ENCODE data around the gene RBM26. TPM values are rescaled to one million over a fixed set of nuclear protein-coding genes. Genes with fewer than 3 reads are reported as not detected.

Gene RBM26
- total RNA-seq, 1 donor from 2014 or later, result 21.0 TPM

DNA sequence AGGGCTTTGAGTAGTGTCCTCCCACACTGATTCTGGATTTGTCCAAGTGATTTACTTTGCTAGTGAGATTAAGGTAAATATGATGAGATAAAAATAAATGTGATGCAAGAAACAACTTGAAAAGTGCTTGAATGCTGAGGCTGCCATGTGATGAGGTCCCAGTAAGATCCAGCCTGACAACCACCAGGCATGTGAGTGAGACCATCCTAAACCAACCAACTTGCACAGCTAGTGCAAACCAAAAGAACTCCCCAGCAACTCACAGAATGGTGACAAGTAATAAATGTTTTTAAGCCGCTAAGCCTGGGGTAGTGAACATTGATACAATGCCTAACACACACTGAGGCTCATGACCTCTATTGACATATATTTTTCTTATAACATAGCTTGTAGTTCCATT lies 13.3 kb upstream of the RBM26 start:
- ATAC-seq, result no peak

DNA sequence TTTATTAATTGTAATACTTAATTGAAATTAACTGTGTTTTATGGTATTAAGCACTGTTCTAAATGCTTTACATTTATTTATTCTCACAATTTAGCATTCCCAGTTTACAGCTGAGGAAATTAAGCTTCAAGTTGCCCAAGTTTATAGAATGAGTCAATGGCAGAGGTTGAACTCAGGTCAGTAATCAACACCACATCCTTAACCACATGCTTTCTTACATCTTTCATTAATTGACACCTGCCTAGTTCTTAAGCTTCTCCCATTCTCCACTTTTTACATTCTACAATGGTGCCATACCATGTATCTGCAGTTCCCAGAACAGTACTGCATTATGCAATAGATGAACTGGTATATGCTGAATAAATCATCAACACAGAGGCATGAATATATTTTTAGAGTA lies 11.7 kb upstream of the RBM26 start:
- ATAC-seq, result no peak

DNA sequence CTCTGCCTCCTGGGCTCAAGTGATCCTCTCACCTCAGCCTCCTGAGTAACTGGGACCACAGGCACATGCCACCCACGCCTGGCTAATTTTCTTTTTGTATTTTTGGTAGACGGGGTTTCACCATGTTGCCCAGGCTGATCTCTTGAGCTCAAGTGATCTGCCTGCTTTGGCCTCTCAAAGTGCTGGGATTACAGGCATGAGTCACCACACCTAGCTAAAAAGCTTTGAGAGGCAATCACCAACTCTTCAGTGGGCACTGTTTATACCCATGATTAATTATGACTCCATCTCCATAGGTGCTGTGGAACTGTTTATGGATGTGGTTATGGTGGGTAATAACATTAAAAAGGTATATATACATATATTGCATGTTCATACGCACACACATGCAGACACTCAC lies 7.5 kb upstream of the RBM26 start:
- ATAC-seq, result peak; percentile 56

DNA sequence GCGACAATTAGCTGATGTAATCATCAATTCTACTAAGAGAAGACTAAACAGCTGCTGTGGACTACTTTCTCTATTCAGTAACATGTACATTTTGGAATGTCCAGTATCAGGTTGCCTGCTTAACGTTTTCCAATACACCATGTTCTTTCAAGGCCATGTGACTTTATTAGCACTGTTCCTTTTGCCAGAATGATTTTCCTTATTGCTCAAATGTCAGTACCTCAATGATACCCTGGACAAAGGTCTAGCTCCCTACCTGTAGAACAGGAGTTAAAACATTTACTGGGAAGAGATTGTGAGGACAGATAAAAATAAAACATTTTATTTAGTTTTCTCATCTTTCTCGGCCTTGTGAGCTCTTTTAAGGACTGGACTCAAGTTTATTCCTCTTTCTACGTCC lies 3.8 kb upstream of the RBM26 start:
- no peak for ATAC-seq

DNA sequence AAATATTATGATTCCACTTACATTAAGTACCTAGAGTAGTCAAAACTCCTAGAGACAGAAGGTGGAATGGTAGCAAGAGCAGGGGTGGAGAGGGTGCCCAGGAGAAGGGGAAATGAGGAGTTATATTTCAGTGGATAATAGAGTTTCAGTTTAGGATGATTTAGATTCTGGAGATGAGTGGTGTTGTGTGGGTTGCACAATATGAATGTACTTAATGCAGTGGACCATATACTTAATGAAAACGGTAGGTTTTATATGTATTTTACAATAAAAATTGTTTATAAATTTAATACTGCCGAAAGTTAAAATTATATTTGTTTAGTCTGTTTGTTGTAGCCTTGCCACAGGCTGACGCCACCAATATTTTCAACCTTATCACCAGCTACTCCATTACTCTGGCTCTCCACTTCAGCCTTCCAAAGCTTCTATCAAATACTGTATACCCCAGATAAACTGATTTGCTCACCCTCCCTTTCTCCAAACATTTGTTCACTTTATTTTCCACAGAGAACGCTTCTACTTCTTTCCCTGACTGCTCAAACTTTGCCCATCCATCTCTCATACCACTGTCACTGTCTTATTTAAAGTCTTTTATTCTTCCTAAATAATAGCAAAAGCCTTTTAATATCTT lies 1.4 kb upstream of the RBM26 start:
- no peak for ATAC-seq

DNA sequence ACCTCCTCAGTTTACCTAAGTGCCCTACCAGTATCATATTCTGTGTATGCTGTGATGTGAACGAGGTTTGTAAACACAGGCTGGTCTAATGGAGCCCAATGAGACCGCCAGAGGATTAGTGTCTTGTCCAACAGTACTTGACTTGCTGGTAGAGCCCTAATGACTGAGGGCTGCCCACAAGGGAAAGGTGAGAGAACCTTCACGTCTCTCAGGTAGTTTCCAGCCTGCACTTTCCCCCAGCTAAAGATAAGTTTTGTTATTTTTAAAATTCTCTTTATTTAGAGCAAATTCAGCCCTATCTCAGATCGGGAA lies 498 bp upstream of the RBM26 start:
- peak; percentile 46 for ATAC-seq

DNA sequence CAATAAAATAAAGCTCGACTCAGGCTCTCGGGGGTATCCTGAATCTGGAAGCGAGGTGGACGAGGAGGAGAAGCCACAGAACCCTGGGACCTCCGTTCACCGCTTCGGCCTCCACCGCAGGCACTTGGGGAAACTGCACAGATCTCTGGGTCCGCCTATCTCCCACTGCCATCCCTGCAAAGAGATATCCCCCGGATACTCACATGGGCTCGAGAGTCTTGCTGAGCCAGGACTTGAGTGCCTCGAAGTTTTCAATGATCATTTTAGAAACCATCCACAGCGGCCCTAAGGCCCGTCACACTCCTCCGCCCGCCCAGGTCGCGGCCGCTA lies 589 bp downstream of the RBM26 start:
- no peak for ATAC-seq

DNA sequence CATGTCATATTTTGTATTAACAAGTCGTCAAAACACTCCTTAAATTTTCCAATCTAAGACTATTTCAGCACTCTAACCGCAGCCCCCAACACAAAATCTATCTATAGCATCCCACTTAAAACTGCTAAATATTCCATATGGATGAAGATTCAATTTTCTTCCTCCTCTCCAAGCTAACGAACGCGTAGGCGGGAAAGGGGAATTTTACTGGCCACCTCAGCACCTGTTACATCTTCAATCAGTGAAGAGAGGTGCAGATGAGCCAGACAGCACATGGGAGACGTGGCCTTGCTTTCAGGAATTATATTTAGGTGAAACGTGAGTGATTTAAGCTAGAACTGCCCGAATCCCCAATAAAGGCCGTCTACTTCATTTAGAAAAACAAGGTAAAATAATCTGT lies 1.1 kb downstream of the RBM26 start:
- ATAC-seq, result no peak

DNA sequence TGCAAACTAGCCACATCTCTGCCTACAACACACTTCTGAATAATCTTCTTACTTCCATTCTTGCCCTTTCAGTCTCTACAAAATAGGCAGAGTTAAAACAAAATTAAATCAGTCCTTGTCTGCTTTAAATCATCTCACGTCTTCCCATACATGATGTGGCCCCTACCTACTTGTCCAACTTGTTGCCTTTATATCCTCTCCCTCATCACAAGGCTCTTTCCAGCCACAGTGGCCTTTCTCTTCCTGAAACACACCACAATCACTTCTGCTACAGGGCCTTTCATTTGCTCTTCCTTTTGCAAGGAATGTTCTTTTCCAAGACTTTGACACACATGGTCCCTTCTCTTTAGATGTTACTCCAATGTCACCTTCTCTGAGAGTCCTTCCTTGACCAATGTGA lies 1.7 kb downstream of the RBM26 start:
- no peak for ATAC-seq

DNA sequence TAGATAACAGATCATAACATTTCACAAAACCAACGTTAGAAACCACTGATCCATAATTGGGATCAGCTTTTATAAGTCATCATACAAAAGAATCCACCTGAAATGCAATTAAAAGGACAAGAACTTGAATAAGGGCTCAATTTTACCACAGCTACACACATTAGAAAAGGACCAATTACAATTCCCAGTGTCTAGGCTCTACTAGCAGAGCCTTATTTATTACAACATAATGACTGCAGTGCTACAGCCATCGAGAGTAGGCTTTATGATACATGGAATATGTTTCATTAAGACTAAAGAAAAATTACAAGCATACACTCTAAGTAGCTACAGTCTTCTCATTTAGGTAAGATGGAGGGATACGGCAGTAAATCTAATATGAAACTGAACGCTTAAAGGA lies 2.9 kb downstream of the RBM26 start:
- ATAC-seq, result no peak

DNA sequence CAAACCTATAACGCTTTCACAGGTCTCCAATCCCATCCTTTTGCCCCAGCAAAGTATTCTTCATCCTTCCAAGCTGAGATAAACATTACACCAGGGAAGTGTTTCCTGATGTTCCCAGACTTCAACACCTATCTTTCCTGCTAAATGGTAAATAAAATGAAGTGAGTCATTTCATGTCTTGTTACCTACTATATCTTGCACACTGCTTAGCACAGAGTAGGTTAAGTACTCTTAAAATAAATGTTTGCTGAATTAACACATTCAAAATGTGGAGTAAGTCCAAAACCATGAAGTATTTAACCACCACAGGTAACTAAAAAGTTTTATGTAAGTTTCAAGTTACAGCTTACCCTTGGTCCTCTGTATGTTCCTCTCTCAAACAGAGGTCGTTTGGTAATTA lies 3.4 kb downstream of the RBM26 start:
- ATAC-seq, result no peak

DNA sequence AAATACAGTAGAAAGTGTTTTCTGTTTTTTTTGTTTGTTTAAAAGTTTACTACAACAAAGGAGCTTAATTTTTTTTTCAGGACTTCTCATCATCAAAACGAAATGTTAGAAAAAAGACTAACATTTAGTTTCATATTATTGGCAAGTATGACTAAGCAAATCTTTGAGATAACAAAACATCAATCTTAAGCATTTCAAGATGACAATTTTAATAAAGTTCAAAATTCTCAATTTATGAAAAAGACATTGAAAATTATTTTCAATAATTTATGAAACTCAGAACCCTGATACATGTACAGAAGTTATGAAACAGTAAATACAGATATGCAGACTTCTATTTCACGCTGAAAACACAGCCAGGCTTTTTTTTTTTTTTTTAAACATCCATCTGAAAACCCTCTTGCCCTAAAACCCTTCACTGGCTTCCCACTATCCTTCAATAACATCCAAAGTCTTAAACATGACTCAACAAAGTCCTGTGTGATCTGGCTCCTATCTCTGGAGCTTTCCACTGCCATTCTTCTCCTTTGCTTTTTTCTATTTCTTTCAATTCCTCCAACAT lies 3.9 kb downstream of the RBM26 start:
- ATAC-seq, result no peak

DNA sequence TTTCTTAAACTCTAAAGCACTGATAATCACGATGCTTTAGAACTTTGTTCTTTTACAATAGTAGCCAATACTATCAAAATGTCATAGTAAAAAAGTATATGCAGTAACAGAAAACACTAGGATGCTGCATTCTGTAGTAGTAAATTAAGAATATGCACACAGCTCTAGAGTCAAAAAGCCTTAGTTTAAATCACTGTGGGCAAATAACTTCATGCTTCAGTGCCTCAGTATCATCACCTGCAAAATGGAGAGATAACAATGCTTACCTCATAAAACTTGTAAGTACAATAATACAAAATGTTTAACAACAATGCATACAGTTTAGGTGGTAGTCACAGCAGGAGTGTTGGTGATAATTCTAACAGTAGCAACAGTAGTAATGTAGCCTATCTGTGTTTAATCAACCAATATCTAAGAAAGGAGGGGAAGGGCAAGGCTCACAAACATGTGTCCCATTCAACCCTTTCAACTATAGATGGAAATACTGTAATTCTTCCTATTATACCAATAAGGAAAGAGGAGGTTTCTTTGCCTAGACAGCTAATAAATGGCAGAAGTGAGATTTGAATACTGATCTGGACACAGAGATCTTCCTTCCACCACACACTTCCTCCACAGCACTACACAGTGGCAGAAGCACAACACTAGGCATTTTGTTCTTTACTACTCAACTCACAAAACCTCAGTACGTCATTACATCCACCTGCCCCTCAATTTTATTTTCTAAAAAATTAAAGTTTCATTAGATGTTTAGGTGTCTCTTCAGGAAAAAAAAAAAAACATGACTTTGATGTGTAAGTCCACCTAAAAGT lies 4.6 kb downstream of the RBM26 start:
- no peak for ATAC-seq

DNA sequence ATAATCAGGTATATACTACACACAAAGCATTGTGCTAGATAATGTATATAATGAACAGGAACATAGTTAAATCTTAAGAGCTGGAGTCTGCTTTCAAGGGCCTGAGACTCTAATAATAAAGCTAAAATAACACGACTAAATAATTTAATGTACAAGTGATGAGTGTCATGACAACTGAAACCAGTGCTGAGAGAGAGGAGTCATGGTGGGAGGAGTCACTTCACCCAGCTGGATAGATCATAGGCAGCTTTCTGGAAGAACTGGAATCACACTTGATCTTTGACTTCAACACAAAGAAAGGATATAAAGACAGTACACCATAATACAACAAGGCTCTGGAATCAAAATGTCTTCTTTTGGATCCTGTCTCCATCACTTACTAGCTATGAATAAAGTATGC lies 7.1 kb downstream of the RBM26 start:
- peak; percentile 92 for ATAC-seq

DNA sequence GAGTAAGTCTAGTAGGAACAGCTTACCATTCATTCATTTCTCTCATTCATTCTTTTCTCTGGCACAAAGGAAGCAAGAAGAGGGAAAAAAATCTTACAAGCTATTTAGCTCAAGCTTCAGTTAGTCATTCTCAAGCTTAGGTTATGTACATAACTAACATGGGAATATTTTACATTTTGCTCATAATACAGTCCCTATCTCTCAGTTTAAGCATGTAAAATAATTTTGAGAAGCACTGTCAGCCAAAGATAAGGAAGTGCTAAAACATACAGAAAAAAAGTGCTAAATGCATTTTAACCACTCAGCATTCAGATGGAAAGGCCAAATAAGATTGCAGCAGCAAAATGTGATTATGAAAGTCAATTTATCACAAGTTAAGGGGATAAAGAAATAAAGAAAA lies 7.9 kb downstream of the RBM26 start:
- no peak for ATAC-seq

DNA sequence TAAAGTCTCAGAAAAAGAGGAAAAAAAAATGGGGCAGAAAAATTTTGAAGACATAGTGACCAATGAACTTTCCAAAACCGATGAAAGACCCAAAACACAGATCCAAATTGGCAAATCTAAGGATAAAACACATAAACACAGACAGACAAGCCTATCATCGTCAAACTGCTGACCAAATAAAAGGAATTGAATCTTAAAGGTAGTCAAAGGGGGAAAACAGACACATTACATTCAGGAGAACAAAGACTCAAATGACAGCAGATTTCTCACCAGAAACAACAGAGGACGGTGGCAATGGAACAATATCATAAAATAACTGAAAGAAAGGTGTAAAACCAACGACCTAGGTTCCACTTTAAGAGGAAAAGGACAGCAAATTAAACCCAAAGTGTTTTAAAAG lies 10.2 kb downstream of the RBM26 start:
- no peak for ATAC-seq

DNA sequence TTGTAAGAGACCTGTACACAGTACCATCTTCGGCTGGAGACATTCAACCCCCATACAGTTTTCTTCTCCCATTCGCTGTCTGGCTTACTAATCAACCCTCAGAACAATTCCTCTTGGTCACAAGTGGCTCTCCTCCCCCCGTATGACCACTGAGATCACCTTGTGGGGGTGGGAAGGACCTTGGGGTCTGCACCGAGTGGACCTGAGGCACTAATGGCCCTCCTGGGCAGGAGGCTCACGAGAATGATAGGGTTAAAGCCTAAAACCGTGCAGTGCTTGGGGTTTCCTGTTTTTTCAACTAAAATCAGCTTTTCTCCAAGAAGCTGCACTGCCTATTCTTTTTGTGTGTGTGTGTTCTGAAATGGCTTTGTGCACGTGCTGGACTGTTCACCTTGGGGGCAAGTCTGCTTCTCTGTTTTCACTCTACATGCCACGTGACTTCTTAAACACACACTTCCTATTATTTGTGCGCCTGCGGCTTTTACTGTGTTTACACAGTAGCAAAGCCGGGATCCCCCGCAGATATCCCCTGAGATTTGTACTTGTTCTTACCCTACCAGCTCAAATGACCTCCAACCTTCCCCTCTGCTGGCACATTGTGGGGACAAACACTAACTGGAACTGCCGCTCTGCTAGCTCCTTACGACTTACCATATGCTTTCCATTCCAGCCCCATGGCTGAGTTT lies 12.3 kb downstream of the RBM26 start:
- ATAC-seq, result peak; percentile 61

DNA sequence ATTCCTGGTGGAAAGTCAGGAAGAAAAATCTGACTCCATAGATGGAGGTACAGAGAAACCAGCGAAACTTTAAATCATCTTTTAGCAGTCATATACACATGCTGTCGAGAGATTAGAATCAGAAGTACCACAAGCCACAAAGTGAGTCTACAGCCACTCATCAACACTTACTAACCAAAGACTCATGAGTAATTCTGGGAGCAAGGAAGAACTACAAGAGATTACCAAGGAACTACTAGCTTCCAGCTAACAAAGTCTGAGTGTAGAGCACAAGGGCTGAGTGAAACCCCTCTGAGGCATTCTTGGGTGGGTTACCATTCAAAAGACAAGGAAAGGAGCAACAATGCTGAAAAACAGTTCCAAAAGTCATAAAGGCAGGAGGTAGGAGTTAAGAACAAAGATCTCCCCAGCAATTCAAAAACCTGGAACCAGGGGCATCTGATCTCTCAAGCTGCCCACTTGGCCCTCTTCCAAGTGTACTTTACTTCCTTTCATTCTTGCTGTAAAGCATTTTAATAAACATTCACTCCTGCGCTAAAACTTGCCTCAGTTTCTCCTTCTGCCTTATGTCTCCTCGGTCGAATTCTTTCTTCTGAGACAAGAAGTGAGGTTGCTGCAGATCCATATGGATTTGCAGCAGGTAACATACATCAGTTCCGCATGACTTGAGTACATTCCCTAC lies 13.0 kb downstream of the RBM26 start:
- peak; percentile 48 for ATAC-seq

DNA sequence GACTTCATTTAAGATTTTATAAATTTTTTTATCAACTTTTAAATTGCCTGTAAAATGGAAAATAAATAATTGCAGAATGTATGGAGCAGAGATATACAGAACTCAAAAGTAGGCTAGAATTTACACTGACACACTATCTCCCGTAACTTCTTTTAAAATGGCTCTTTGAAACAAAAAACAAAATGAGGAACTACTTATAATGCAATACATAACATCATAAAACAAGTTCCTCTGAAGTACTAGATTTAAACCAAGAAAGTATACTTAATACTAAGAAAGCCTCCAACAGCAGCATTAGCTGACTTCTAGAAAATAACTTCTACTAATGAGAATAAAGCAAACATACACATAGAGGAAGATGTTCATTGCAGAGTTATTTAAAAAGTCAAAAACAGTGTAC lies 17.0 kb downstream of the RBM26 start:
- ATAC-seq, result no peak

DNA sequence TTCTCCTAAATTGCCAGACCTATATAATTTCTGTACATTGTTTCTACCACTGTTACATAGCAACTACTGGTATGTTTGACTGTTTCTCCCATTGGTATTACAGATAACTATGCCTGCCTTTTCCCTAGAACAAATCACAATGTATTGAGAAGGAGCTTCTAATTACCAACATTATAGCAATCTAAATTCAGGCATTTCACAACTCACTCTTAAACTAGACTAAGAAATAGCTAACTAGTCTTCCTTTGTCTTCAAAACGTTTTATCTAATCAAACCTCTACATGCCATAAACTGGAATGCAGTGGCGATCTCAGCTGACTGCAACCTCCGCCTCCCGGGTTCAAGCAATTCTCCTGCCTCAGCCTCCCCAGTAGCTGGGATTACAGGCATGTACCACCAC lies 18.2 kb downstream of the RBM26 start:
- ATAC-seq, result no peak

DNA sequence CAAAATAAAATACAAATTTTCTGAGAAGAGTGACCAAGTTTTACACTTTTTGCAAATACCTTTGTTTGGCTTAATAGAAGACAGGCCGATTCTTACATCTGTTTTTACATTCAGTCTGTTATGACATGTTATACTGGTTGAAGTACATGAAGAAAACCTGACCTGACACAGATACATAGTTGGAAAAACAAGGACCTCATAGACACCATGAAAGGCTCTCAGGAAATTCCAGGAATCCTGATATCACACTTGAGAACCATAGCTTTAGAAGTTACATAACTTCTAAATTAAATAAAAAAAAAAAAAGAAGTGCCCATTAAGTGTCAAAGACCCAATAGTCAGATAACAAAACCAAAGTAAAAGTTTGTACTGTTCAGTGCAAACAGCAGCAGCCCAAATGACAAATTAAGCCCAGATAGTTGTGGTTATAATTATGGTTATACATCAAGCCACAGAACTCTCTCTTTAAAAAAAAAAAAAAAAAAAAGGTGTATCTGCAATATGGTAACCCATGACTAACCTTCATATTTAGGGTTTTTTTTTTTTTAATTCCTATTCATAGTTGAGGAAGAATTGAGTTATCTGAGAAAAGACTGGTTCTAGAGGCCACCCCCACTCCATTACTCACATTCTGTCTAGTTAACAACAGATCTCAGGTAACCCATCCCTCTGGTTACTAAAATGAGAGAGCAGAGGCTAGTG lies 19.8 kb downstream of the RBM26 start:
- ATAC-seq, result no peak

DNA sequence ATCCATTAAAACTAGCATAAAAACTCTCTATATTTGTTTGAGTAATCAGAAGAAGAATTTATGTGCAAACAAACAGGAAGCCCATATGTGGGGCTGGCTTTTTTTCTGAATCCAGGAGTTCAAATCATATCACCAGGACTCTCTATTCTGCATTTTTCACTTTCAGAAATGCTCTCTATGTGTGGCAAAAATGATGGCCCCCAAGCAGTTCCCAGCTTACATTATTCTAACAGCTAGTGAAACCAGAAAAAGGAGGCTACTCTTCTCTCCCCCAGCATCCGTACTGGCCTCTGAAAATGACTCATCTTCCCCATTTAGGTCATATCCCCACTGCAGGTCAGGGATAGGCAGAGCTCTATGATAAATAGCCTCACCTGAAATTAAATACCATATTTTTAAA lies 20.4 kb downstream of the RBM26 start:
- ATAC-seq, result no peak

All from esophagus mucosa (tissue), 1 donor.